Activated T-cell treated with anti-CD3 and anti-CD28 coated beads for 4 hours (primary cell): Measurements from ENCODE around the gene NAALADL2.
"Not testable (repeated sequence)": the region's sequence is repeated elsewhere in the genome, so short reads cannot be mapped to it uniquely, and the experiment has no call there.

Experiments
- DNase-seq: peaks from one replicate; pipeline ENCODE4 v3.0.0-alpha.2; 2020

The NAALADL2 gene

DNA sequence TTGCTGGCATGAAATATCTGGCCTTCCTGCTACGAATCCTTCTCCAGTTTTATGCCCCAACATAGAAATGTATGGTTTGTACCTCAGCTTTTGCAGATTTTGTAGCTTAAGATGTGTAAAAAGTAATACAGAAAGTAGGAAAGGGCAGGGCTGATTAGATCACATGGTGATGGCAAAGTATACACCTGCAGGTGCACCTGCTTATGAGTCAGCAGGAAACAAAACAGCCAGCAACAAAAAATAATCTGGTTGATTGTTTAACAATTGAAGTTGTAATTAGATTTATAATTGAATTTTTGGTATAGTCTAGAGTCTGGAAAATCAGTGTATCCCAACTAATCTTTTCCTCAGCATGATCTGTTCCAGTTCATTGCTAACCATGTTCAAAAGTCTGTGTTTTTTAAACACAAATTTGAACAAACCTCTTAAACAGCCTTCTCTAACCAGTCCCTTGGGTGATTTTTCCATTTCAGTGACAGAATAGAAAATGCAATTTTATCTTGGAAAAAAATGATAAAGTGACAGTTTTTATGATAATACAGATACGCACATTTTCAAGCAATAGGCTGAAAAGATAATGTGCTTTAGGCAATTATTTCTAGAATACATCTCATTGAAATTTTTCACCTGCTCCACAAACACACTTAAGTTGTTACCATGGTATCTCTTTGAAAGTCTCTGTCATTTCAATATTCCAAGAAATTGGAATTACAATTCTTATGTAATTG lies 477.4 kb downstream of the NAALADL2 start:
- DNase-seq = no peak

DNA sequence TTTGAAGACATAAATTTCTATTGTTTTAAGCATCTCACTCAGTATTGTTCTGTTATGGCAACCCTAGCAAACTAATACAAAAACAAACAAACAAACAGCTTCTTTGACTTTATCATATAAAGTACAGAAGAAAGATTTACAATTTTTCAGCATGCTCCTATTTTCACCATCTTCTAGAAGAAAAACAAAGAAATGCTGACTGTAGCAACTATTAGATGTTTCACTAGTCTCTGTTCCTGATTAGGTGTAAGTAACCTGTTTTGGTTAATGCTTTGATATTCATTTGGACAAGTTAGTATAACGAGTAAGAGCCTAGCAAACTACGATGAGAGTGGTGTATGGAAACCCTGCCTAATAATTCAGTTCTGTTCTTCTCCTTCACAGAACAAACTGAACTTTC lies 478.5 kb downstream of the NAALADL2 start:
- no peak for DNase-seq

DNA sequence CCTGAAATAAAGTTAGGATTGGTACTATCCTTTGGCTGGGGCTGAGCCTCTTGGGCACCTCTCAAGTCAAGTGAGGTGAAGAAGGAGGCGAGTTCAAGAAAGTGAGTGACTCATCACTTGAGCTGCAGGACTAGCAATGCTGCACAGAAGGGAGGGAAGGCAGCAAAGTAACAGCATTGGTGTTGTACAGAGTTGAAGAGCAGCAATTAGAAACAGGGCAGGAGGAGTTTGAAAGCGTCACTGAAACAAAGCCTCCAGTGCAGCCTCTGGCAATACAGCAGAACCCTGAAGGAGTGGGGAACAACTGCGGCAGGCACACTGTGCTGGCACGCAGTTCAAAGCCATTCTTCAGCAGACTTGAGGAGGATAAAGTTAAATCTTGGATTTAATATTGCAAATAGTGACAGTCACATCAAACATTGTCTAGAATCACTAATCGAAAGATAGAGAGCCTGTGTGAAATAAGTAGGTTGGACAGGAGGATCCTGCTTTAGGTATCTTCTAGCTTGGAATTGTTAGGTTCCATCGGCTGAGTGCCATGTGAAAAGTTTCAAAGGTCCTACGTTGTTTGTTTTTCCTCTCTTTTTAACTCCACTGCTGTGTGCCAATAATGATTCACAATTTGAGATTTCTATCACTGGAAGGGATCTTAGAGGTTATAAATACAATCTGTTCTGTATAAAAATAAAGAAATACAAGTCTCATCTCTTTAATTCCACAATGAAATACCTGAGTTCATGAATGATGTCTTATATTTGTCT lies 479.8 kb downstream of the NAALADL2 start:
- DNase-seq = no peak

DNA sequence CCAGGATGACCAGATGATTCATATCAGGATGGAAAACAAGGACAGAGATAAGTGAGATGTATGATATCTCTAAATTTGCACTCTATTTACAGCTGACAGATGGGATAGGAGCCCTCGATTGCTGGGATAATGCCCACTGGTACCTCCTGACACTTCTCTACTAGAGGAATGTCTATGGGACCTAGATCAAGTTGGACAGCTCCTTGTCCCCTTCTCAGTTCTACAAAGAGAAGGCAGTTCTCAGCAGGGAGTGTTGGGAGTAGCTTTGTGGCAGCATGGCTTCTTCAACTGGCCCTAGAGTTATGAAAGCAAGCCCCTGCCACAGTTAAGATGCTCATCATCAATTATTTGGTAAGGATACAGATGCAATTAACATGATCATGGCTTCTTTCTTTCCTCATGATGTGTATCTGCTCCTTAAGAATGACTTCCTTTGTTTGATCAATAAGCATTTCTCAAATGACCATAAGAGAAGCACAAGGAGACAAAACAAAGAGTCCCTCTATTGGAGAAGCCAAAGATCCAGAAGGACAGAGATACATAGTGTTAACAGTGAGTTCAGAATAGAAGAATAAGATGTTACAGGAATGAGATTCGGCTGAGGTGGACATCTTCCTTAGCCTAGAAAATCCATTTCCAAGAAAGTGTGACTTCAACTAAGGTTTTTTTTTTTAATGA lies 481.3 kb downstream of the NAALADL2 start:
- no peak for DNase-seq

DNA sequence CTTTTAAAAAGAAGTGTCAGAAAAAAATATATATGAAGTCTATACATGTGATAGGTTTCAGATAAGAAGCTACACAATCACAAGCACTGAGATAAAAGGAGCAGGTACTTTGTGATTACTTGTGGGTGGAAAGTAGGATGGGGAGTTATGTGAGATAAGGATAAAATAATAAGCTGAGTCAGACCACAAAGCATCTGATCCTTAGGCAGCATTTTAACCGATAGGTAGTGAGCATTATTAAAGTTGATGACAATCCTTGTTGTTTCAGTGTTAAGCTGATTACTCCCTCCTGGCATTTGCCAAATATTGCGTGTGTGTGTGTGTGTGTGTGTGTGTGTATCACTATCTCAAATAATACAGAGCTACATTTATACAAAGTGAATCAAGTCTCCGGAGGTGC lies 483.1 kb downstream of the NAALADL2 start:
- DNase-seq = no peak

DNA sequence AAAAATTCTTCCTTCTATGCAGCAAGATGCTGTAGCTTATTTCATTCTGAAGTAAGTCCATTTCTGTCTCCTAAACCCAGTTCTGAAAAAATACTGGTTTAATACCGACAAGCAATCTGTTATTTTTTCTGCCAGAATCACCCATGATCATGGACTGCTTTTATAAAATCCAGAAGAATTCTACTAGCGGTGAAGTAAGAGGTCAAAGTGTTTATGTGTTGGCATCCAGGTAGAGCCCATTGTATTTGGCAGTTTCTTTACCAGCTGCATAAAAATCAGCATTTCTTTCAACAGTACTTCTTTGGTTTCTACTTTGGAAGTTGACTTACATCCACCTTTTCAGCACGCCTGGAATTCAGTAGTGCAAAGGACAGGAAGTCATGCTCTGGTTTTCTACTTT lies 484.8 kb downstream of the NAALADL2 start:
- DNase-seq = no peak

DNA sequence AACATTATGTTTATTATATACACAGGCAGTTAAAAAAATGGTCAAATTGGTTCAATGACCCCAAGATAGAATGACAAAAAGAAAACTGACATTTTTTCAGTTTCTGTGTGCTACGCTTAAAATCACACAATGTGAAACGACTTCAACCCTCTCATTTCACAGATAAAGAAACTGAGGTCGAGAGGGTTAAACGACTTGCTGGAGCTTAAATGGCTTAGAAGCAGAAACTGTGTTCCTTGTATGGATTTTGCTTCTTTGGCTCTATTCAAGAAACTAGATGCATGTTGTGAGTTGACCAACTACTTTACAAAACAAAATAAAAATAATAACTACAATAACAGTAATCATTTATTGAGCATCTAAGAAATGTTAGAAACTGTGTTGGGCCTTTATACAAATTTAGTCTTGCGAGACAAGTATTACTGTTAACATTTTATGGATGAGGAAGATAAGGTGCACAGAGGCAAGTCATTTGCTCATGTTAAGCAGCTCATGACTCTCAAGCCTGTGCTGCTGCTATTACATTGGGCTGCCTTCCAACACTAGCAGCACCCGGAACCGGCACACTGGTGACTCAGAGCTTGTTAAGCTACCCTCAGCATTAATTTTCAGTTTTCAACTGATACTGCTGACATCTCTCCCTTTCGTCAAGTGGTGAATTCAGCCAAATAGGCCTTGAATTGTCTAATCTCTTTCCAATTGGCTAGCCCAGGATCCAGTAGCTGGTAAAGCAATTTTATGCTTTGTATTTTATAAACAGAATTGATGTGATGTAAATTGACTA lies 487.6 kb downstream of the NAALADL2 start:
- no peak for DNase-seq

DNA sequence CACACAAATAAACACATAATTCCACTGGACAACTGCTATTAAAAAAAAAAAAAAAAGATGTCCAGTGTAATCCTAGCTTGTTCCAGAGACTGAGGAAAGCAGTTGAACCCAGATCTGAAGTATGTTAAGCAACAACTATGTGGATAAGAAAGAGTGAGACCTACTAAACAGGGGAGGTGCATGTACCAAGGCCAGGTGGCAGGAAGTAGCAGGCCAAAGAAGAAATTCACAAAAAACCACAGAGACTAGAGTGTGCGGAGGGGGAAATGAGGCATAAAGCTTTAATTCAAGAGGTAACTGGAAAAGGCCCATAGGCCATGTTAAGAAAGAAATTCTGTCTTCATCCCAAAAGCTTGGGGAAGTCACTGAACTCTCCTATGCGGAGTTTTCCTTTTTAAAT lies 490.0 kb downstream of the NAALADL2 start:
- DNase-seq = no peak

DNA sequence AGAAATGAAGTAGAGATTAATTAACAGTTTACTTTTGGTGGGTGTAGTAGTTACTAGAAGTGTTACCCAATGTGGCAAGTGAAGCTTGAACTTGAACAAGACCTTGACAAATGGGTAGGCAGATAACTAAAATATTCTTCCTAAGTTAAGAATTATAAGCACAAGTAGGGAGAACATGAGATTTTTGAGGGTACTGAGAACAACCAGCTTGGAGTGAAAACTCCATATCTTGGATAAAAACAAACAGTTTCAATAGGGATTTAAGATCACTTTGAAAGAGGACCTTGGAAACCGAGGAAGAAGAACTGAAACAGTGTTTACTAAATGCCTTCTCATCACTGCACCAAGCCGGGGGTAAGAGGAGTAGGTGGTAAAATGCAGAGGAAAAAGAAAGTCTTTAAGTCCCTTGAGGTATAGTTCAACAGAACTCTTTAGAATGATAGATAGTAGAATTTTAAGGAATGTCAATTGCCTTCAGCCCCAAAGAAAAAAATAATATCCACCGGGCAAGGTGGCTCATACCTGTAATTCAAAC lies 496.7 kb downstream of the NAALADL2 start:
- DNase-seq = no peak

DNA sequence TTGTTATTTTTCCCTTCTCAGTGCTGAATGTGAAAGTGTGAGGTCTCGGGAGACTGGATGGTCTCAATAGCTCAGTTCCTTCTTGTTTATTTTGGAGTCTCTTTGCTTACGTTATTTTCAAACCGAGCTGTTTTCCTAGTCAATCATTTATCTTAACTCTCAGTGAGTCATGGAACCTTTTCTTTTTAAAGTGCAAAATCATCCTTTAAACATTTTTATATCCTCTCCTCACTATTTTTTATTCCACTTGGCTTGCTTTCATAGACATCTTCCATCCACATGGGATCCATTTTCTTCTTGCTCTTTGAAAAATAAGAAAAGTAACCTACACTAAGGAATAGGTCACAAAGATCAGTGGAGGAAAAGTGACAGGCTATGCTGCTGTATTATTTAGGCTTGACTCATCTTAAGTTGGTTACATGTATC lies 497.8 kb downstream of the NAALADL2 start:
- no peak for DNase-seq

DNA sequence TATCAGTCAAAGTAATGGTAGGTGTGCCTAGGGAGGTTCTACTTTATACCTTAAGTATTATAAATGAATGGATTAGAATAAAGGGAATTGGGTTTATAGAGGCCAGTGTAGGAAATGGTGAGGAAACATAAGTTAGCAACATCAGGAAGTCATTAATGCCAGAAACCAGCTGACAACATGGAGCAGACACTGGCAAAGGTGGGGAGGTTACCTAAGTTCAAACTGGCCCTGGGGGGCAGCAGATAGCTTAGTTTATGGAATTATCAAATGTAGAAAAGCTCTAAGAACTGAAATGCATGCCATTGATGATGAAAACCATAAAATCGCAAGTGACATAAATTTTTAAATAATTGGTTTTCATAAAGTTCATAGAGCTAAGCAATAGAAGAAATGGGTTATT lies 498.6 kb downstream of the NAALADL2 start:
- DNase-seq = no peak

DNA sequence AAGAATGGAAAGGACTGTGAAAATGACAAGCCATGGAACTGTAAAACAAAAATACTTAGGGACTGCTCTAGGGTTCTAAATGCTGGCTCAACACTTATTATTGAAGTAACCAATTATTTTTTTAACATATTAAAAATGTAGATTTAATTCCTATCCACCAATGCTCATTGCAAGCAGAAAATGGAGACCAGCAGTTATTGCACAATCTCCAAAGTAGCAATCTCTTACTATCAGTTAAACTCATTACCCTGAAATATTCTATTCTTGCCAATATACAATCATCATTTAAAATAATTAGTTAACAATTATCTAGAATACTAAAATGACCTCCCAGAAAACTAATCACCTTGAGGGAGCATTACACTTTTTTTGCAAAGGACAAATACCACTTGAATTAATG lies 499.8 kb downstream of the NAALADL2 start:
- DNase-seq = no peak

DNA sequence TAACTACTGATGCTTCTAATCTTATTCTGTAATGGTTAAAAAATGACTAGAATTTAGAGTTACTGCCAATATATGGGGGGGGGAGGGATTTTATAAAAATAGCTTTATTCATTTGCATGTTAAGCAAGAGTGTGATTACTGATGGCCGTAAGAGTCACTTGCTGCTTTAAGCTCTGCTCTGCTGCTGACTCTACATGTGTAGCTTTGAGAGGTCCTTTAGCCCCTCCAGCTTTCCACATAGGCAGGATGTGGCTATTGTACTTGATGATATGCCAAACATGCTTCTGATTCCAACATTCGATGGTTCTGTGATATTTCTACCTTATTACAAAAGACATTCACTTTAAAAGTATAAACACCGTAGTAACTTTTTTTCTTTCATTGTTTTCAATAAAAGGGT lies 511.3 kb downstream of the NAALADL2 start:
- not testable (repeated sequence) for DNase-seq

DNA sequence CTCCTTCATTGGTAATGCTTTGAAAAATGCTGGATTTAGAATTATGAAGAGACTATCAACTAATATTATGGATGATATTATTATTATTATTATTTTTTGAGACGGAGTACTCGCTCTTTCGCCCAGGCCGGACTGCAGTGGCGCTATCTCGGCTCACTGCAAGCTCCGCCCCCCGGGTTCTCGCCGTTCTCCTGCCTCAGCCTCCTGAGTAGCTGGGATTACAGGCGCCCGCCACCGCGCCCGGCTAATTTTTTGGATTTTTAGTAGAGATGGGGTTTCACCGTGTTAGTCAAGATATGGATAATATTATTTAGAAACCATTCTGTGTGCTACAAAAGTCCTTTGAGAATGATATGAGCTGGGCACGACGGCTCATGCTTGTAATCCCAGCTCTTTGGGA lies 512.1 kb downstream of the NAALADL2 start:
- not testable (repeated sequence) for DNase-seq

DNA sequence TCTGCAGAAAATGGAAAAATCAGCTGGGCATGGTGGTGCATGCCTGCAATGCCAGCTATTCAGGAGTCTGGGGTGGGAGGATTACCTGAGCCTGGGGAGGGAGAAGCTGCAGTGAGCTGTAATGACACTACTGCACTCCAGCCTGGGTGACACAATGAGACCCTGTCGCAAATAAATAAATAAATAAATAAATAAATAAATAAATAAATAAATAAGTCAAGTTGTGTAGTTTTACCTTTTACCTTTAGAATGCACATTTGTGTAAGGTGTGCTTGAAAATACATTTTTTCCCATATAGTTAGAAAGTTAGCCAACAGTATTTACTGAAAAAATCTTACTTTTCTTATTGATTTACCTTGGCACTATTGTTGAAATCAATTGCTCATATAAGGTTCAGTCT lies 515.6 kb downstream of the NAALADL2 start:
- no peak for DNase-seq

DNA sequence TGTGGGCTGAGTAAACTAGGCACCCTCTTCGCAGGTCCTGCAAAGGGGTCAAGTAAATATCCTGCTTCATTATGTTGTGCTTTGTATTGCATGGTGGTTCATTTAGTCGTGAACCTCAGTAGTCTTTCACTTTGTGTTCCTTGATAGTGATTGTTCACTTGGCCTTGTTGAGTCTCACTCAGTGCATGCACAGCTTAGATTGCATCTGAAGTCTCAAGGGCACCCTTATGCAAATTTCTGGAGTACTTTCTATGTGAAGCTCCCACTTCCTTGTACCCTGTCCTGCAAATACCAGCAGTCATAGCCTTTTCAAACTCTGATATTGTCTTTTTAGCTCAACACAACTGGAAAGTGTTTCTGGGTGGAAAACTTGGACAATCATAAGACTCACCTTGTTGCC lies 519.2 kb downstream of the NAALADL2 start:
- no peak for DNase-seq

DNA sequence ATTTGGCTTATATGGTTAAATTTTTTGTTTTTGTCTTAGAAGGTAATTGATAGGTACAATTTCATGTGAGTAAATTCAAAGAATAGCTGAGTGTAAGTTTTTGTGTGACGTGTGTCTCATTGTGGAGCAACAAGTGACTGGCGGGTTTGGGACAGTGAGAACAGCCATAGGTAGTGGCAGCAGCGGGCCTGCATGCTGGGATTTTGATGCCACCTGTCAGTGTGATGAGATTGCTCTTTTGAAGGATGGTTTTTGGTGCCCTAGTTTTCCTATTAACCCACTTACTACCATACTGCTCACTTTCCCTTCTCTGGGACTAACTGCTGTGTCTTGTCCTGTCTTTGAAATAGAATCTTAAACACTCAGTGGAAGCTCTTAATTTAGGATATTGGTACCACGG lies 522.6 kb downstream of the NAALADL2 start:
- DNase-seq = no peak

DNA sequence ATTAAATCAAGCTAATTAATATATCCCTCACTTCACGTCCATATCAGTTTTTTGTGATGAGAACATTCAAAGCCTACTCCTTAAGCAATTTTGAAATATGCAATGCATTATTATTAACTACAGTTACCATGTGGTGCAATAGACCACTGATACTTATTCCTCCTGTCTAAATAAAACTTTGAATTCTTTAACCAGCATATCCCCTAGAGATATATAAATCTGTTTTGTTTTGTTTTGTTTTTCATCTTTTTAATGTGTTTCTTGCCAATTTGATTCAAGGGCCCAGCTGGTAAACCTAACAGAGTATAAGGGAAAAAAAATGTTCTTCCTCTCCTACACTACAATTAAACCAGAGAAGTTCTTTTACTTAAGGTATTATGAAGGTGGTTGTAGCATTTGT lies 524.2 kb downstream of the NAALADL2 start:
- DNase-seq = no peak

DNA sequence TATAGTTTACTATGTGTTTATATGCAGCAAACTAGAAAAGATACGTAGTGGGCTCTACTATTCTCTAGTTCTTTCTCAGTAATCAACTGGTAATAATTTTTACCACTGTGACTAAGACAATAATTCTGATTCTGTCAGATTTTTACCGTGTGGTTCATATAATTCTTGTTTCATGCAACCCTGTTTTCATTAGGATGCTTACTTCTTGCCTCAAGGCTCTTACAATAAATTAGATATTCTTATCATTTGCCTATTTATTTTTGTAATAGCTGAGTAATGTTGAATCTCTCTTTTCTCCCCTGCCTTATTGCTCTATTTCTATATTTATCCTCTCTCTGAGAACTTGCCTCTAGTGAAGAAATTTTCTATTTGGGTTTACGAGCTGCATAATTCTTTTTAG lies 524.7 kb downstream of the NAALADL2 start:
- DNase-seq = no peak

DNA sequence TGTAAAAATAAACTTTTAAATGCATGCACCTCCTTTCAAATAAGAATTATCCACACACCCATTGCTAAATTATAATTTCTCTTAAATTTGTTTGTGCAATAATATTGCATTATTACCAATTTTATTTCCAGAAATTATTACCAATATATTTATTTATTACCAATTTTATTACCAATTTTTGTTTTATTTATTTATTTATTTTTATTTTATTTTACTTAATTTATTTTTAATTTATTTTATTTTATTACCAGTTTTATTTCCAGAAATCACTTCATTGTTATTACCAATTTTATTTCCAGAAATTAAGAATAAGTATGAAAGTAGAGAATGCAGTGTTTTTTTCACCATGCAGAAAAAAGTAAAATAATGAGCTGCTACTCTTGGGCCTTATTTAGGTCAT lies 525.4 kb downstream of the NAALADL2 start:
- no peak for DNase-seq

DNA sequence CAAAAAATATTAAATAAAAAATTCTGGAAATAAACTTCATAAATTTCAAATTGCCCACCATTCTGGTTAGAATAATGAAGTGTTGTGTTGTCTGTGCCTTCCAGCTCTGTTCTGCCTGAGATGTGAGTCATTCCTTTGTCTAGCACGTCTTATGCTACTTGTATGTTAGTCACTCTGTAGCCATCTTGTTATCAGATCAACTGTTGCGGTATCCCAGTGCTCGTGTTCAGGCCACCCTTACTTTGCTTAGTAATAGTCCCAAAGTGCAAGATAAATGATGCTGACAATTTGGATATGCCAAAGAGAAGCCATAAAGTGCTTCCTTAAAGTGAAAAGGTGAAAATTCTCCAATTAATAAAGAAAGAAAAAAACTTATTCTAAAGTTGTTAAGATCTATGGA lies 527.5 kb downstream of the NAALADL2 start:
- no peak for DNase-seq

DNA sequence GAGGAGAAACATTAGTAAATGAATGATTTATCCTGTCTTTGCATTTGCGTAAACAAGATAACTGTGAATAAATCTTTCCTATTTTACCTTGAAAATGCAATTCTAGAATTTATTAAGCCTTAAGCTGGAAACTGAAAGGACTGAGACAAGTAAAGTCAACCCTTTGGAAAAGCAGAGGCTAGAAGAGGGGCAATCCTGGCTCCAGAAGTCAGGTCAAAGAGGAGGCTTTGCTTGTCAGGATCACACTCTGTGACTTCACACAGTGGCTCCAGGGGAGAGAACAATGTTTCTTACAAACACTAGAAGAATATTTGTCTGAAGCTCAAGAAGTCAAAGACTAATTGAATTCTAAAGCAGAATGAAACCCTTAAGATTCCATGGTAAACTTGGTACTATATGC lies 530.4 kb downstream of the NAALADL2 start:
- no peak for DNase-seq

DNA sequence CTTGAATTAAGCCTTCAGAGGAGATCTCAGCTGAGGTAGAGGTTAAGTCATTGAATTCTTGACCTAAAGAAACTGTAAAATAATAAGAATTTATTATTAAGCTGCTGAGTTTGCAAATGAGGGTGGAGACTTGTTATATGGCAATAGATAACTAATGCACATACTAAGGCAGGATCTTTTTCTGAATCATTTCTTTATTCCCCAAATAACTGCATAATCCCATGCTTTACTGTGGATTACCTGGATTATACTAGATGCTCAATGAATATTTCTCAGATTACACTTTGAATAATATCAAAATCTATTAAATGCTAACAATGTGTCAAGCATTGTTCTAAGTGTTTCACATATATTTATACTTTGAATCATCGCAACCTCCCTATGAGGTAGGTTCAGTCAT lies 532.5 kb downstream of the NAALADL2 start:
- DNase-seq = no peak
